GM19043 (cell line): ENCODE results near the gene RNU1-3.
"Not testable (repeated sequence)": the region's sequence is repeated elsewhere in the genome, so short reads cannot be mapped to it uniquely, and the experiment has no call there.

Experiments used
- ATAC-seq: cut with Tn5 transposase; IDR thresholded peaks from one replicate; pipeline ENCODE4 v1.9.1; 2021; ENCODE audit warnings: low read depth; ENCODE audit not compliant: unreplicated experiment

The RNU1-3 gene

DNA sequence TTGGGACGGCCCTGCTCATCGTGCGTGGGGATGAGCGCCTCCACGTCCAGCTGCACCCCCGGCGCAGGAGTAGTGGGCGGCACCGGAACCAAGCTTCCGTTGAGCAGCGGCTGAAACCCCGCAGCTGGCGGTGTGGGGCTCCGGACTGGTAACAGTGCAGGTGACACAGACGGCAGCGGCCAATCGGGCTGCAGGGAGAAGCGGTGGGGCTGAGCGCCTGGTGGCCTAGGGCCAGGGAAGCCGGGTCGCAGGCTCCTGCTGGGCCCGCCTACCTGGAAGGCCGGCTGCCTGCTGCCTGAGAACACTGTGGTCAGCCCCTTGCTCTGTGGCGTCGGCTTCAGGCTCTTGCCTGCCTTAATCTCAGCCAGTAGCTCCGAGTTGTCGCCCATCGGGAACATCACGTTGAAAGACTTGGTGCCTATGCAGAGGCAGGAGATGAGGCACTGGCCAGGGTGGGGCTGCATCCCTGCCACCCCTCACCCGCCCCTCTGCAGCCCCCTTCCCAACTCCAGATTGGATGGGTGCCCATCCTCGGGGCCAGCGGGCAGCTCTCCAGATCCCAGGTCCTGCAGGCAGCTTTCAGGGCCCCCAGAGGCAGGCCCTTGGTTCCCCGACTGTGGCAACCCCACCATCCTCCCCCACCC is 29.9 kb upstream of the RNU1-3 start:
- not testable (repeated sequence) for ATAC-seq

DNA sequence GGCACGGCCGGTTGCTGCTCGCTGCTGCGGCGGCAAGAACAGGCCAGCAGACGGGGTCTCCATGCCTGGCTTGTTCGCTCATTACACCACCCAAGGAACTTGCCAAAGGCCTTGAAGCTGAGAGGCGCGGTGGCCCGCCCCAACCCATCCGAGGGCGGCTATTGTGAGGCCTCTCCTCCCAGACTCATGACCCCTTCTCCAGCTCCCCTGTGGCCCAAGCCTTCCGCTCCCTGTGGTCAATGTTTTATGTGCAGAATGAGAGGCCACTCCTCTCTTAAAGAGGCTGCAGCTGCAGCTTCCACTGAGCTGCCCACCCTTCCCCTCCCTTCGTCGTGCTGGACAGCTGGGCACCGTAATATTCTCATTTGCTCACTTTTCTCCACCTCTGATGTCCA is 27.6 kb upstream of the RNU1-3 start:
- not testable (repeated sequence) for ATAC-seq

DNA sequence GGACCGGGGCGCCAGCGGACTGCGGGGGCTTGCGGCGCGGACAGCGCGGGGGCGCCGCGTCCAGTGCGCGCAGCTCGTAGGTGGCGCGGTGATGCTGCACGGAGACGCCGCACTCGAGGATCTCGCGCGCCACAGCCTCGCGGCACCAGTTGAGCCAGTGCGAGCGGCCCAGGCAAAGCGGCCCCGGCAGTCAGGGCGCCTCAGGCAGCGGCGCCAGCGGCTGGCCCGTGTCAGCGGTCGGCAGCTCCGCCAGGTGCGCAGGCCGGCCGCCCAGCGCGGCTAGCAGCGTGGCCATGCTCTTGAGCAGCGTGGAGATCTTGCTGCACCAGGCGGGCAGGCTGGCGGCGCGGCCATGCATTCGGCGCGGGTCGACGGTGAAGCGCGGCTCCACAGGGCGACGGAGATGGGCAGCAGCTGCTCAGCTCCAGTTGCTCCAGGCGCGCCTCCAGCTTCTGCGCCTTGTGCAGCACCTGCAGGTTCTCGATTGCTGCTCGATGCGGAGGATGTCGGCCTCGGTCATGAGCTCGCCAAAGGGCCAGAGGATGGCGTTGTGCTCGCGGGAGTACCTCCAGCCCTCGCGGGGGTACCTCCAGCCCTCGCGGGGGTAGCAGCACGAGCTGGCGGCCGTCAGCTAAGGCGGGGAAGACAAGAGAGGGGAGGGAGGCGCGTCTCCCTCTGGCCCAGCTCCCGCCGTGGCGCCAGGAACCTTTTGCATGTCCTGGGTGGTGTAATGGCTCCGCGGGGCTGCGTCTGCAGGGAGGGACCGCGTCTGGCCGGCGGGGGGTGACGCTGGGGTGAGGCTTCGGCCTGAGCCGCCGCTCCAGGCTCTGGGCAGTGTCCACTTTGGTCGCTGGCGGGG is 26.9 kb upstream of the RNU1-3 start:
- ATAC-seq = not testable (repeated sequence)

DNA sequence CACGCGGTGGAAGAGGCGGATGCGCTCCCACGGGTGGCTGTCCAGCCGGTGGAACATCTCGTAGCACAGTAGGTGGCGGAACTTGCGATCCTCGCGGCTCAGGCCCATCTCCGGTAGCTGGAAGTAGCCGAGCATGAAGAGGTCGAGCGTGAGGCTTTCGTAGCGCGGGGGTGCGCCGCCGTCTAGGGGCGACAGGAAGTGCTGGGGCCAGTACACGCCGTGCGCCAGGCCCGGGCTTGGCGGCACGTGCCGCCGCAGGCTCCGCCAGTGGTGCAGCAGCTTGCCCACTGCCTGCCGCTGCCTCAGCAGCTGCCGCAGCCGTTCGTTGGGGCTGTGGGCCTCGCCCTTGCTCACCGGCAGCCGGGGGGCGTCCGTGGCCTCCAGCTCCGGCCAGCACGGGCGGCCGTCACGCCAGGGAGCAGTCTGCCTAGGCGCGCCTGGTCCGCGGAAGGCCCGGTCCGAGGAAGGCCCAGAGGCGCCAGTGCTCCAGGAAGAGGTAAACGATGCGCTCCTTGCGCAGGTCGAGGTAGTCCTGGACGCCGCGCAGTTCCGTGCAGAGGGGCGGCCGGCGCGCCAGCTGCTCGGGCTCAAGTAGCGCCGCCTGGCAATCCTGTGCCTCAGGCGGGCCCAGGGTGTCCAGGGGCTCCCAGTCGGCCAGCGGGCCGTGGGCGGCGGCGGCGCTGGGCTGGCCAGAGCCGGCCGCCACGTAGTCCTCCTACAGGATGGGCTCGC is 26.1 kb upstream of the RNU1-3 start:
- ATAC-seq = not testable (repeated sequence)

DNA sequence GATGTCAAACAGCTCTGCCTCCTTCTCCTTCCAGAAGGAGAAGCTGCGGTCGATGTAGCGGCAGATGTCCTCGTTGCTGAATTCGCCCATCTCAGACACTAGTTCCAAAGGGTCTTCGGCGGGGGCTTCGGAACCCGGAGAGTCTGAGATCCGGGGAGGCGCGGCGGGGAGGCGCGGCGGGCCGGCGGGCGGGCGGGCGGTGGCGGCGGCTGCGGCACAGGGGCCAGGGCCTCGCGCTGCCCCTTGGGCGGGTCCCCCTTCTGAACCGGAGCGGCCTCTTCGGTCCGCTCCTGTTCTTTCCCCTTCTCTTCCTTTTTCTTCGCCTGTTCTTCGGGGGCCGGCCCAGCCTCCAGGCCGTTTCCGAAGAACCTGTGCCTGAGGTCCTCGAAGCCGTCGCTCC is 25.5 kb upstream of the RNU1-3 start:
- not testable (repeated sequence) for ATAC-seq

DNA sequence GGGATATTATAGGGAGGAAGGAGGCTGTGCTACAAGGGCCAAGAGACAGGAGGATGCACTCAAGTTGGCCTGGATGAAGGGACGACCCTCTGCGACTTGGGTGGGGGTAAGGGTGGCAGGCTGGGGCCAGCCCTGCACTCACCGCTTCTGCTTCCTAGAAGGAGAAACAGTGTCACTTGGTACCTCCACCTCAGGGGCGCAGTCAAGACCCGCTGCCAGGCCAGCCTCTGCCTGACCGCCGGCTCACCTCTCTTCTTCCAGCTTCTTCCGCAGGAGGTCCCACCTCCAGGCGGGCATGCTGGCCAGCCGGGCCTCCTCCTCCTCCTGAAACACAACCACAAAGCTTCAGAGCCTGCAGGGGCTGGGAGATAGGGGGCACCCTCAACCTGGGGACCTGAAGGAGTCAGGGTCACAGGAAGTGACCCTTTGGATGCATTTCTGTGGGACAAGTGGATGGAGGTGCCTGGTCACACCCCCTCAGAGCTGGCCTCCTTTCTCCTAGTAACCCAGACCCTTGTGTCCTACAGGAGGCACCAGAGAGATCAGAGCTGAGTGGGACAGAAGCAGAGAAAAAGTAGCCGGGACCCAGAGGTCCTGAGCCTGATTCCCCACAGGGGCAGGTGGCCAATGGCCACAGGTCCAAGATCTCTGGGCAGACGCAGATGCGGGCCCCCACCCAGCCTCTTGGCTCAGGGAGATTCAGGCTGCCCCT is 24.4 kb upstream of the RNU1-3 start:
- not testable (repeated sequence) for ATAC-seq

DNA sequence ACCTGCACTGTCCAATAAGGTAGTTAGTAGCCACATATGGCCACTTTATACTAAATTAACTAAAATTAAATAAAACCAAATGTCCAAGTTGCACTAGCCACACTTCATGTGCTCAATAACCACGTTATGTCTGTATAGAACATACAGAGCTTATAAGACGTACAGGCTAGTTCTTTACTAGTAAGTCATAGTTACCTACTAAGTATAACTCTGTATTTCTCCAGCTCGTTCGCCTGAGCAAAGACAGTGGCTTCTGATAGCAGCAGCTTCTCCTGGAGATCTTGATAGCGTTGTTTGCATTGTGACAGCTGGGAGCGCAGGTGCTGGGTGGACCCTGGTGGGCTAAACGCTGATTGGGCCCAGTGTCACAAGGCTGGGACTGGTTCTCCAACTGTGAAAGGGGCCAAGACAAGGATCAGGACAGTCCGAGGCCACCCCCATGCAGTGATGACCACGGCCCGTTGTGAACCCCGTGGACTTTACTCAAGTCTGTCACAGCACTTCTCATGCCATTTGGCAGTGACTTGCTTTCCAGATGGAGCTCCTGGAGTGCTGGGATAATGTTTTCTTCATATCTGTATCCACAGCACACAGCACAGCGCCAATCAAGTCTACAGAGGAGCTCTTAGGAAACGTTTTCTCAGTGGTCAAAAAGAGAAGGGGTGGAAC is 20.5 kb upstream of the RNU1-3 start:
- ATAC-seq = not testable (repeated sequence)

DNA sequence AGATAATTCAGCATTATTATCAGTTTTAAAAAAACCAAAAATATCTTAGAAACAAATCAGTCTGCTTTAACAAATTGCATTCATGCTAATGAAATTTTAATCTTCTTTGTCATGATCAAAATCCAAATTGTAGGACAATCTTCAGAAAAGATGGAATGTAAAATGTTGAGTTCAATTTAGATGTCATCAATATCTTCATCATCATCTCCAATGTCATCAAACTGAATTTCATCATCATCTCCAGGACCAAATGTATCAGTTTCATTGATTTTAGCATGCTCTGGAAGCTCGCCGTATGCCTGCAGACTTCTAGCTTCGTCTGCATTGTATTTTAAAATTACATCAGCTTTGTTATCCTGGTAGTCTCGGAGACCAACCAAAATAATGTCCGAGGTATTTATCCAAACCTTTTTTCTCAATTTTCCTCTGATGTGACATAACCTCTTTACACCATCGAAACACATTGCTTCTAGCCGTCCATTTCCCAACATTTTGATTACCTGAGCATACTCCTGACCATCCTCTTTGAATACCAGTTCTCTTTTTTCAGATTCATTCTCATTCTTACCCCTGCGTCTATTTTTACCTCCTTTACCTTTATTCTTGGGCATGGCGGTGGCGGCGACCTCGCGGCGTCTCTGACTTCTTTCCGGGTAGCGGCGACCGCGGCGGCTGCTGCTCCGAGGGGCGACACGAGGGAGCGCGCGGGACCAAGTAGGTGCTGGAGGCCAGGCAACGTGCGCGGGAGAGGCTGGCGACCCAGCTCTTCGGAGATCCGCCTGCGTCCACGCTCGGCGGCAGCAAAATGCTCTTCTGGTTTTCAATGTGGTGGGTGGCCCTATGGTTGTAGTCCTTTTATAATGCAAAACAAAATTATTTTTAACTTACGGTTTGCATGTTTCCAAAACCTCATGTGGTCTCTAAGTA is 19.0 kb upstream of the RNU1-3 start:
- ATAC-seq = not testable (repeated sequence)

DNA sequence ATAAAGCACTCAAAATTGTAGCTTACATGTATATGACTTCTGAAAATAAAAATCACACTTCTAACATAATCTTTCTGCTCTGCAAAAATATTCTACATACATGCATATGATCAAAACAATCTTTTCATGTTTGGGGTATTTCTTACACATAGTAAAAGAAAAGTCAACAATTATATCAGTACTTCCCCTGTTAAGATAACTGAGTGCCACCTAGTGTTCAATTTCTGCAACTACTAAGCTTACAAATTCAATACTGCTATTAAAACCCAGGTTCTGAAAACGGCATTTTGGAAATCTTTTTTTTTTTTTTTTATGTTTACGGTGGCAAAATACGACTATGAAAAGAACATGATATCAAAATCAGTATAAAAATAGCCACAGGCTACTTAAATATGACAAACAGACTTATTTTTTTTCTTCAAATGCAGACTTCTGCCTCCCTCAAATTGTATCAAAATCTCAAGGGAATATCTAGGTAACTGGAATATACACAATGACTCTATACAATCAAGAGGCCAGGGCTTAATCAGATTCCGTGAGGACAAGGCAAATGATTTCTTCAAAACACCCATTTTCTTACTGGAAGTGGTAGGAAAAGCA is 18.1 kb upstream of the RNU1-3 start:
- not testable (repeated sequence) for ATAC-seq

DNA sequence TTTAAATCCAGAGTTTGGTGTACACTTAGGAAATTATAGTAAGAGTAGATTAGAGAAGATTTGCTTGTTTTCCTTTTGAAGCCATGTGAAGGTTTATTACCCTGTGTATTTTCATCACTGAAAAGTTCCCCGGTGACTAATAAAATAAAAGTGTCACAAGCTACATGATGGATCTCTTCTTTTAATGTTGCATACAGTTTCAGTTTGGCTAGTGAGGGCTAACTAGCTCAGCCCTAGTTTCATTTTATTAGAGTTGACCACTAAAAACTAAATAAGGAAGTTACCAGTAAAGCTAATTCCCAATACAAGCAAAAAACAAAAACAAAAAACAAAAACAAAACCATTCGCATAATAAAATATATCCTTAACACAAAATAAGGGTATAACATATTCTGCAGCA is 17.4 kb upstream of the RNU1-3 start:
- ATAC-seq = not testable (repeated sequence)

DNA sequence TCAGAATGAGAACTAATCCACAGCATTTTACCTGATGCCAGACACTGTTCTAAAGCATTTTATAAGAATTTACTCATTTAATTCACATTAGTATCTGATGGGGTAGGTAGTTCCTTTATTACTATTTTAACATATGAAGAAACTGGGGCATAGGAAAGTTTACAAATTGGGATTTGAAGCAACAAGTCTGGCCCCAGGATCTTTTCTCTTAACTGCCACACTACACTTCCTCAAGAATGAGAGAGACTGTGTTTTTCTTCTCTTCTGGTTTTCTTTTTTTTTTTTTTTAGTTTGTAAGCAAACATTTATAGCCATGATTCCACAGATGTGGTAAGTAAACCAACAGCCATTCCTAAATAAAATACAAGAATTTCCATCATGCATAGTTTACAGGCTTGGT is 16.1 kb upstream of the RNU1-3 start:
- ATAC-seq = not testable (repeated sequence)

DNA sequence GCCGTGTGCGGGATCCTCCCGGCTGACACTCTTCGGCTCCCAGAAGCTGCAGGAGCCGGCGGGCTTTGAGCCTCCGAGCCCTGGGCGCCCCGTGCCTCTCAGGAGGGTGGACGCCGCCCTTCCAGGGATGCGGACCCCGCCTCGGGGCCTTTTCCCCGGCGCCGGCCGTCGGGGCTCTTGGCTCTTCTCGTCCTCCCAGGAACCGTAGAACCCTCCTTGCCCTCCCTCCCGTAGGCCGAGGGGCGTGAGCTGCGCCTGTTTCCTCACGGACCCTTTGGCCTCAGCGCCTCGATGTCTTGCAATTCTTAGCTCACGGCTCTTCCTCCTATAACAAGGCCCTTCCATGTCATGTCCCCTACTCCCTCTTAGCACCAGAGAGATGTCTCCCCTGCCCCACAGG is 13.6 kb upstream of the RNU1-3 start:
- not testable (repeated sequence) for ATAC-seq

DNA sequence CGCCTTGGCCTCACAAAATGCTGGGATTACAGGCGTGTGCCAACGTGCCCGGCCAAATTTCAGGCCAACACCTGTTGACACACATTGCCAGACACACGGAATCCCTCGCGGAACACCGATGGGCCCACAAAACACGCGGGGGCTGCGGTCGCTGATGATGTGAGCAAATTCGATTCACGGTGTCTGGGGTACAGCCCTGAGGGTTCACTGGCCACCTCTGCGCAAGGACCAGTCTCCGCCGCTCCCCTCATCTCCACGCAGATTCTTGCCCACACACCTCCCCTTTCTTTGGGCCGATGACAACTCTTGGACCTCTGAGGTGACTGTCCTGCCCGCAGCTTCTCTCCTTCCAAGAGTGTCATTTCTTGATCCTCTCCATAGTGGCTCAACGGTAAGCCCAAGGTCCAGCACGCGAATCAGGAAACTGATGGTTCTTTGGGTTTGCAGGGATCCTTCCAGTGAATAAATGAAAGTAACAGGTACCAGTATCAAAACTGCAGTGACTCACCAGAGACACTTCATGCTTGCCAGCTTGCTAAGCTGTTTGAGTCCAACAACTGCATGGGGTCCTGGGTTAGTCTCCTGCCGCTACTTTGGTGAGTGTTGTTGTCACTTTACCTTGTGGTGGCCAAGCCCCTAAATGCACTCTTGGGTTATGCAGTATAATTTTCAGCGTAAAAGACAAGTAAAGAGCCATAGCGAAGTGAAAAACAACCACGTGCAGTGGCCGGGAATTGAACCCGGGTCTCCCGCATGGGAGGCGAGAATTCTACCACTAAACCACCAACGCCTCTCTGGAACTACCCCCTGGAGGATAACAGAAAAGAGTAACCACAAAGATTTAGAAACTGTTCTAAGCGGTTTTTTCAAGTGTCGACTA is 11.0 kb upstream of the RNU1-3 start:
- ATAC-seq = no peak

DNA sequence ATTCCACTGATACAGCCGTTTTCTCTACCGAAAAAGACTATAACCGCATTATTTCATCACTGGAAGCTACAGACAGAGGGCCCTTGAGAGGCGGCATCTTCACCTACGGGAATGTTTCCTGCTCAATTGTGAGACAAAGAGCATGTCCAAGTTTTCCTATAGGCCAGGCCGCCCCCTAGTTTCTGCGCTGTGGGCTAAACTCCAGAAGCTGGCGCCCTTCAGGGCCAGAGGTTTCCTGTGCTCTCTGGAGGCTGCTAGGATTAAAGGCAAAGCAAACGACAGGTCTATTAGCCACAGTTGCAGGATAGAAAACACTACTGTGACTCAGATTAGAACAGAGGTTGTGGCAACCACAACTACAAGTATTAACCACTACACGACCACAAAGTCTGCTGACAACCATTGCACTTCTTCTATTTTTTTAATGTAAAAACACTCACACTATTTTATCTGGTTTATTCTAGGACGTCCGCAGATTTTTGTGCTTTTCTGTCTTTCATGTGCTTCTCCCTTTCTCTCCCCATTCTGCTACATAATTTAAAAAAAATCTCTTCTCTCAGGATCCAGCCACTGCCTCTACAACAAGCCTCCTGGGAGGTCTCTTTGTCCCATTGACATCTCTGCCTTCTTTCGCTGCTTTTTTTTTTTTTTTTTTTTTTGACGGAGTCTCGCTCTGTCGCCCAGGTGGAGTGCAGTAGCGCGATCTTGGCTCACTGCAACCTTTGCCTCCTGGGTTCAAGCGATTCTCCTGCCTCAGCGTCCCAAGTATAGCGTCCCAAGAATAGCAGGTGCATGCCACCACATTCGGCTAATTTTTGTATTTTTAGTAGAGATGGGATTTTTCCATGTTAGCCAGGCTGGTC is 10.1 kb upstream of the RNU1-3 start:
- ATAC-seq = not testable (repeated sequence)

DNA sequence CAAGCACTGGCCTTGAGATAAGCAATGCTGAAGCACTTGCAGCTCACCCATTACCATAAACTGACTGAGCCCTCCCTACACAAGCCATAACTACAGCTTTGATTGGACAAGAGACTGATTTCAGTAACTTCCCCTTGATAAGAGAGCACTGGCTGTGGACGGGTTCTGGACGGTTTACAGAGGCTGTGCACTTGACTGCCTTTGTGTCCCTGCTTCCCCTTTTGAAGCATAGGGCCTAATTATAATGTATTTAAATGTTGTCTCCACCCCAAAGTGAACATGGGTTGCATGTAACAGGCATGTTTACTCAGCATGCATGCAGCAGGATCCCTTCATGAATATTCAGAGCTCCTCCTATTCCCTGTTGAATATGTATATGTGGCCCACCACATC is 8.4 kb upstream of the RNU1-3 start:
- ATAC-seq = not testable (repeated sequence)

DNA sequence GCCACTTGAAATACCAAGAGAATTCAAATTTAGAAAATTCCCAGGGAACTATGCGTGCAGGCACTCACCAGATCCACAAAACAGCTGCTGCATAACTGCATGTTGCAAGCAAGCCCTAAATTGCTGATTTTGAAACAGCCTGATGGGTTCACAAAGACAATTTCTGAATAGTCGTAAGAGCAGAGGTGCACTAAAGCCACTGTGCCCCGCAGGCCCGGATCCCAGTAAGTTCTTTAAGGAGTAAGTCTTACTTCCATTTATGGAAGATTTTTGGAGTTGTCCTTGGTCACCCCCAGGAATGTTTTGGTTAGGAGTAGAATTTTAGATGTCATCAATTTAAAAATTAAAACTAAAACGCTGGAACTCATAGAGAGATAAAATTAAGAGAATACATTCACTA is 7.2 kb upstream of the RNU1-3 start:
- not testable (repeated sequence) for ATAC-seq

DNA sequence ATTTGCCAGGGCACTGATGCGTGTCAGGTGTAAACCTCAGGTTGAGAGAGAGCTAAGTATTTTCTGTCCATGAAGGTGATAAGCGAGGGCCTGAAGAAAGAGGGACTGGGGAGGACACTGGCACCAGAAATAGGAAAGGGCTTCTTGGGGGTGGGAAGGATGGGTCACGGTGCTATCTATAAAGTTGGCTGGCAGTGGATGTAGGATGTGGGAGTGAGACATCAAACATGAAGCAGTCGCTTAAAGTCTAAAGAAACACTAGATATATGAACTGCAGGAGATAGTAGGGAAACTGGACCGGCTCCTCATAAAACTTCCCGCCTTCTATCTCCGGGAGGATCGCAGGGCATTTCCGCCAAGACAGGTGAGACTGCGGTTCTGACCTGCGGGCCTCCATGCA is 912 bp downstream of the RNU1-3 start:
- ATAC-seq = not testable (repeated sequence)
